HG02623 (cell line): Measurements from ENCODE around the gene DNAJB14.
"Not testable (repeated sequence)": the region's sequence is repeated elsewhere in the genome, so short reads cannot be mapped to it uniquely, and the experiment has no call there.

Source experiments
- ATAC-seq: cut with Tn5 transposase; IDR thresholded peaks from one replicate; pipeline ENCODE4 v1.9.1; 2021; ENCODE audit warnings: moderate library complexity; ENCODE audit not compliant: unreplicated experiment

Gene DNAJB14

DNA sequence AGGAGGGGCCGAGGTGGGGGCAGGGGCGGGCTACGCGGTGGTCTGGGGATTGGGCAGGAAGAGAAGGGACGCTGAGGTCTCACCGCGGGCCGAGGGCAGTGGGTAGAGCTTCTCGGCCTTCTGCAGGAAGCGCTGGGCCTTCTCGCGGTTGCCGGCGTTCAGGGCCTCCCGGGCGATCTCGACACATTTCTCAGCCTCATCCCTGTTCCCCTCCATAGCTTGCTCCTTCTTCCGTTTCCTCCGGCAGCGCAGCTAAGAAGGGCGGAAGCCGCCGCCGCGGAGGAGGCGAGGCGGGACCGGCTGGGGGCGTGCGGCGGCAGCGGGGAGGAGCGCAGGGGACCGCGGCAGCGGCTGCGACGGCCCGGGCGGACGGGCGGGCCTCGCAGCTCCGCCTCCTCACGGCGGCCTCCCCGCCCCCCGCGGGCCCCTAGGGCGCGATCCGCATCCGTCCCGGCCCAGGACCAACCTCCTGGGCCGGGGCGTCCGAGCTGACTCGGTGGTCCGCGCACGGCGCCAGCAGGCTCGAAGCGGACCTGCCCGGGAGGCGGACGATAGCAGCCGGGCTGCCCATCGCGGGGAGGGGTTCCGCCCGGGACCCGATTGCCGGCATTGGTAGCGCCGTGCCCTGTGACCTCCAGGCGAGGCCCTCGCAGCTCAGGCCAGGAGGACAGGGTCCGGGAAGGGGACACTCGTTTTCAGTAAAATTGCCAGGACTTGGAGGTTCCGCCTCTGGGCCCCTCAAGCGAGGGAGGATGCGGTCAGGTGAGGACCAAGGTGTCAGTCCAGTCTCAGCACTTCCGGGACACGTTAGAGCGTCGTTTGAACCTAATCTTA lies at the start of gene DNAJB14:
DNAJB14 (minus strand) TSS at position 263 of the 834 bp plus-strand sequence; CDS start at position 216, 47 bp downstream.
- ATAC-seq: peak; percentile 39

DNA sequence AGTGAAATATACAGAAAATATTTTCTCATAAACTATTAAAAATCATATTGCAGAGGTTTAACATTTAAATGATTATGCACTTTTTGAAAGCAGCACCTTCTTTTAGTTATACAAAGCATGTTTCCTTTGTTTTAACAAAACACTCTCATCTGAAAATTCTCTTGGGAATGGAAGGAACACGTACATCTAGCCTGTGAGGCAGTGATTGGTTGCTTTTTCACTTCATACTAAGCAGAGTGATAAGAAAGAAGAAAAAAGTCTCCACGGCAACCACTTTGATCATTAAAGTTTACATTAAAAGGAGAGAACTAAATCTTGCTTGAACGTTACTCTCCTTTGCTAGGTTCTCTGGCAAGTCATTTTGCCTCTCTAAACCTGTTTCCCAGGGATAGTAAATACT lies 45.3 kb upstream of the DNAJB14 start:
- ATAC-seq: no peak

DNA sequence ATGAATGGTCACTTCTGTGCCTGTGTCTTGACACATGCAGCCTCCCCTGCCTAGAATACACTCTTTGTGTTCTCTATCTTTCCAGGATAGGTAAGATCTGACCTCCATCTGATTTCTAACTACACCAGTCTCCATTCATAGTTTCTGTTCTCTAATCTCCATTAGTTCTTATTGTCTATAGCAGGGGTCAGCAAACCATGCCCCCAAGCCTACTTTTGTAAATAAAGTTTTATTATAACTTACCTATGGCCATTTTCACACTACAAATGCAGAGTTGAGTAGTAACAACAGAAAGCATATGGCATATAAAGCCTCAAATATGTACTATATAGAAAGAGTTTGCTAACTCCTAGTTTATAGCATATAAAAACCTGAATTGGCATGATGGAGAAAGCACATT lies 41.3 kb upstream of the DNAJB14 start:
- no peak for ATAC-seq

DNA sequence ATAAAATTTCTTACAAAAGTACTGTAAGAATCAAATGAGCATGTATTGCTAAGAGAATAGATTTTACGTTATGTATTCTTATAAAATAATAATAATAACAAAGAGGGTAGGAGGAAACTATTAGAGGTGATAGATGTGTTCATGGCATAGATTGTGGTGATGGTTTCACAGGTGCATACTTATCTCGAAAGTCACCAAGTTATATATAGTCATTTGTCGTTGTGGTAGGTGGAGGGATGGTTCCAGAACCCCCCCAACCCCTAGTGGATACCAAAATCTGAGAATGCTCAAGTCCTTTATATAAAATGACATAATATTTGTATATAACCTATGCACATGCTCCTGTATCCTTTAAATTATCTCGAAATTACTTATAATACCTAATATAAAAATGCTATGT lies 40.4 kb upstream of the DNAJB14 start:
- ATAC-seq: no peak

DNA sequence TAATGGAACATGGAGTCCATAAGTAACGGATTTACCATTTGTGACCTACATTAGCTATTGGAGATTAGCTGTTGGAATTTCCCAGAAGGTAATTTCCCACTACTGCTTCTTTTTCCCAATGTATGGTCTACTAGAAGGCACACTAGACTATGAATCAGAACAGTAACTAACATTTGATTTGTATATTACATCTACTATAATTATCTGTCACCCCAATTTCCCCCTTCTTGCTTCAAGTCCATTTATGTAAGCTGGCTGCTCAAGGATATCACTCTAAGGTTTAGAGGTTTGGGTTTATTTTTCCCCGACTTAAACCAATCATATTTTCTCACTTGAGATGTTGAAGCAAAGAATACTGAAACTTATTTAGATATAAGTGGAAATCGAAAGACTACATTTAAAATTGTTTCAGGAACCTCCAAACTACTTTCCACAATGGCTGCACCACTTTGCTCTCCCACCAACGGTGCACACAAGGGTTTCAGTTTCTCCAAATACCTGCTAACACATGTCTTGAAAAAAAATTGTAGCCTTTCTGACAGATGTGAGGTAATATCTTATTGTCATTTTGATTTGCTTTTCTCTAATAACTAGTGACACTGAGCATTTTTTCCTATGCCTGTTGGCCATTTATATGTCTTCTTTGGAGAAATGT lies 37.0 kb upstream of the DNAJB14 start:
- ATAC-seq: no peak

DNA sequence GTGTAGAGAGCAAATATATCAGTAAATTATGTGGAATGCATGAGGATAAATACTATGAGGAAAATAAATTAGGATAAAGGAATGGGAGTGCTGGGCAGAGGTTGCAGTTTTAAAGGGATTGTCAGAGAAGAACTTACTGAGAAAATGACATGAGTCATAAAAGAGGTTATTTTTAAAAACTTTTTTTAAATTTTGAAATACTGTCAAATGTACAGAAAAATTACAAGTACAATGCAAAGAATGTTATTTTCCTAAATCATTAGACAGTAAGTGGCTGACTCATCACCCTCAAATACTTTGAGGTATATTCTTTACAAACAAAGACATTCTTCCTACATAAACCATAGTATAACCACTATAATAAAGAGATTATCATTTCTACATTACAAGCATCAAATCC lies 33.5 kb upstream of the DNAJB14 start:
- ATAC-seq: no peak

DNA sequence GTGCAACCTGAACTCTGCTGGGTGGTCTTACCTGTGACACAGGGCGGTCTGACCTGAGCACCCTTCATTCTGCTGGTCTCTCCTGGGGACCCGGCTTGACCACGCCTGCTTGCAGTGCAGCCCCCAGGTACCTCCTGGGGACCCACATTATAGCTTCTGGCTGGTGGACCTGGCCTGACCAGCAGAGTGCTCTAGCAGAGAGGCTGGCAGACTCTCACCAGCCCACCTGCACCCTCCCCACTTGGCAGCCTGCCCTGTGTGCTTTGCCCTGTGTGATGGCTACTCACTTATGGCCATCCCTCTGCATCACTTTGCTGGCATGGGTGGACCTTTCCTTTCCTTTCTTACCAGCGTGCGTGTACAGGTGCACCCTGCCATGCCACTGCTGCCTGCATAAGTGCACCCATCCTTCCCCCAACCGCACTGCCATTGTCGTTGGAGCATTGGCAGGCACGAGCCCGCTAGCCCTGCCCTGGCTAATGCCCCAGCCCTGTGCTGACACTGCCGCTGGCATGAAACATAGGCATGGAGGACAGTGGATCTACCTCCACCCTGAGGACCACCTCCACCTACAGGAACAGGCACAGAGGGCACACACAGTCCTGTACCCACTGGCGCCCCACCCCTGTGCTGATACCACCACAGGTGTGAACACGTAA lies 25.2 kb upstream of the DNAJB14 start:
- ATAC-seq: no peak

DNA sequence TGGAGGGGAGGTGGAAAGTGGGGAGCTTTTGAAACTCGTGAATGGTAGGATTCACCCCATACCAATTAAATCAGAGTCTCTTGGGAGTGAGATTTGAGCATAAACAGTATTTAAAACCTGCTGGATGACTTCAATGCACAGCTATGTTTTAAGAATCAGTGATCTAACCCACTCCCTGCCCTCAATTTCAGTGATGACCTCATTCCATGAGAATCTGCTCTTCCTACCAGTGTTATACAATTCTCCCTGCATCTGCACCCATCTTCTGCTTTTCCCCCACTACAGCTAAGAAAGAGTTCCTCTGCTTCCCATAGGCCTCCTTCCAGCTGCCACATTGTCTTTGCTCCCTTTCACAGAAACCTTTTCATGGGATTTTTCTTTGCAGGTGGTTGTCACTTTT lies 21.9 kb upstream of the DNAJB14 start:
- ATAC-seq: no peak

DNA sequence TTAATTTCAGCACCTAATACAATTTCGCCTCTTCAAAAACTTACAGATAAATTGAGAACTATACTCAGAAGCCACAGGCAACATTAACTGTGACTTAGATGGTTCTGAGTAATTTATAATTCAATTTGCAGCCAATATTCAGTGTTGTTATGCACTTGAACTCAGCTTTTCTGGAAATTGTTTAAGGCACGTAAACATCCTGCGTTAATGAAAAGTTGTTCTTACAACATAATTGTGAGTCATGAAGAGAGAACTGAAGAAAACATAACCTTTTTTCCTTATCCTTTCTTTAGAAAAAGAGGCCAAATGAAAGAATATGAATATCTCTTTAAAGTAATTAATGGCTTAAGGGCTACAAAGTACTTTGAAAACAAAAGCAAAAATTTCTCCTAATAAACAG lies 20.3 kb upstream of the DNAJB14 start:
- no peak for ATAC-seq

DNA sequence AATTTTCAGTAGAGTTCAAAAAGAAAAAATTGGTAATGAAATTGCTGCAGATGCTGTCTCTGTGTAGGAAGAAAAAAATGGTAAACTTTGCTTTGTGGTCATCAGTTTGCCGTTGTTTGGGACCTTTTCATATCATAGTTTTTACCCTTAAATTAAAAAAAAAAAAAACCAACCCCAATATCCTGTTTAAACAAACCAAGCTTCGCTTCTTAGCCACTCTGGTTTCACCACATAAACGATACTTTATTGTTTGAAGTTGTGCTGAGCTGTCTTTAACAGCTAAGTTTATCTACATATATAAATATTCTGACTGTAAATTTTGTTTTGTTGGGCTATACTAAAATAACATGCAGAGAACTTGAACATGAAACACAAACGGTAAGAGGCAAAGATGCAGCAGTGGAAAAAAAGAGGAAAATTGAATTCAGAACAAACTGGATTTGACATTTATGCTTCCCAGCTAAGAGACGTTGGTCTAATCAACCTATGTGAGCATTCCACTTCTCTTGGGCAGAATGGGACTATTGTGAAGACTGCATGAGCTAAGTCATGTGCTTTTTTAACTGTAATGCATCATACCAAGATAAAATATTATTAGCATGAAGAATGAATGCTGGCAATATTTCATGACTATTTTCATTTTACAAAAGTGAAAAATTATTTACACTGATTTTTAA lies 19.4 kb upstream of the DNAJB14 start:
- no peak for ATAC-seq

DNA sequence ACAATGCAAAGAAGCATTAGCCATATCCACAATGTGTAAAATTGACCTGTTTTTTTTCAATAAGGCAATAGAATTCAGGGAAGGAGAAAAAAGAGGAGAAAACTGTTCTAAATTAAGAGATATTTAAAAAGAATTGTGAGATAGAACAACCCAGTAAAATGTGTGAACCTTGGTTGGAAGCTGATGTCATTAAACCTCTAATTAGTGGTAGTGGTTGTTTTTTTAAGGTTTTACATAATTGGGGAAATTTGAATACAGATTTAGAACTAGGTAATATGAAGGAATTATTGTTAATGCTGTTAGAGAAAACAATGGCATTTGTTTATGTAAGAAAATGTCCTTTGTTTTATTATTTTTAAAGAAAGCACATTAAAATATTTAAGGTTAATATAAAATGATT lies 18.8 kb upstream of the DNAJB14 start:
- no peak for ATAC-seq

DNA sequence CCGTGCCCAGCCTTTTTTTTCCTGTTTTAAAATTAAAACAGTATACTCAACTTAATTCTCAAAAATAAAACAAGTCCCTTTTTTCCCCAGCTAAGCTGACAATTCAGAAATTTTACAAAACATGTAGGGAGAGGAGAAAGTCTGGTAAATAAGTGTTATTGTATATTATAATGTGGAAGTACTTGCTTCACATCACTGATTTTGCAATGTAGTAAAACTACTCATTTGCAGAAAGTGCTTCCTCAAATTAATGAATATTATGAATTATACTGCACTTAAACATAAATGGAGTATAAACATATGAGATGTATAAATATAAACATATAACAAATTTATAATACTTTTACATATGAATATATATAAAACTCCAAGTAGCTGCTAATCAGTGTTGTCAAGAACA lies 15.3 kb upstream of the DNAJB14 start:
- ATAC-seq: no peak

DNA sequence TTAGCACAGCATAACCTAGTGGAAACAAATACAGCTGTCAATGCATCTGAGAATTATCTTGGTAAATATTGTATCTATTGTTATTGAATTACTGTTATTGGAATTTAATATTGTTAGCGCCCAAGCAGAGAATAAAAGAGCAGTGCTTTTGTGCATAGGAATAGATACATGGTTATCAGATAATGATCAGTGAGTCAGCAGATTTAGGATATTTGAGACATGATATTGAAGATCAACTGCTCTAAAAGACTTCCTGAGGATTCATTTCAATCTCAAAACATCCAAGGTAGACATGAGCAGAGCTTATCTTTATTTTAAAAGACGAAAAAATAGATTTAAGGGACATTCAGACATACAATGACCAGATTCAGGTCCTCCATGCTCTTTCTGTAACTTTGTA lies 14.2 kb upstream of the DNAJB14 start:
- no peak for ATAC-seq

DNA sequence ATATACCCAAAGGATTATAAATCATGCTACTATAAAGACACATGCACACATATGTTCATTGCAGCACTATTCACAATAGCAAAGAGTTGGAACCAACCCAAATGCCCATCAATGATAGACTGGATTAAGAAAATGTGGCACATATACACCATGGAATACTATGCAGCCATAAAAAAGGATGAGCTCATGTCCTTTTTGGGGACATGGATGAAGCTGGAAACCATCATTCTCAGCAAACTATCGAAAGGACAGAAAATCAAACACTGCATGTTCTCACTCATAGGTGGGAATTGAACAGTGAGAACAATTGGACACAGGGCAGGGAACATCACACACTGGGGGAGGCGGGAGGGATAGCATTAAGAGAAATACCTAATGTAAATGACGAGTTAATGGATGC lies 11.8 kb upstream of the DNAJB14 start:
- ATAC-seq: not testable (repeated sequence)

DNA sequence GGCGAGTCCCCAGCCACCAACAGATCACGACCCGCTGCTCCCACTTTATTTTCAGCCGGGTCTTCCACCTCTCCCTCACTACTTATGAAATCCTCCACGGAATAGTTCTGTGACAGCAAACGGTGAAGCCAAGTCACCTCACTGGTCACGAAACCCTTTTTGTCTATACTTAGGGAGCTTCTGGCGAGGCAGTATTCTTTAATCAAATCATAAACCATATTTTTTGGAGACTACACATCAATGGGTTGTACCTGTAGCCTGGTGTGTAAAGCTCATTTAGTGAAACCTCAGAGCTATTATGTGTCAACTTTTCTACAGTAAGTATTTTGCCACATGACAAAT lies 4.5 kb upstream of the DNAJB14 start:
- no peak for ATAC-seq

DNA sequence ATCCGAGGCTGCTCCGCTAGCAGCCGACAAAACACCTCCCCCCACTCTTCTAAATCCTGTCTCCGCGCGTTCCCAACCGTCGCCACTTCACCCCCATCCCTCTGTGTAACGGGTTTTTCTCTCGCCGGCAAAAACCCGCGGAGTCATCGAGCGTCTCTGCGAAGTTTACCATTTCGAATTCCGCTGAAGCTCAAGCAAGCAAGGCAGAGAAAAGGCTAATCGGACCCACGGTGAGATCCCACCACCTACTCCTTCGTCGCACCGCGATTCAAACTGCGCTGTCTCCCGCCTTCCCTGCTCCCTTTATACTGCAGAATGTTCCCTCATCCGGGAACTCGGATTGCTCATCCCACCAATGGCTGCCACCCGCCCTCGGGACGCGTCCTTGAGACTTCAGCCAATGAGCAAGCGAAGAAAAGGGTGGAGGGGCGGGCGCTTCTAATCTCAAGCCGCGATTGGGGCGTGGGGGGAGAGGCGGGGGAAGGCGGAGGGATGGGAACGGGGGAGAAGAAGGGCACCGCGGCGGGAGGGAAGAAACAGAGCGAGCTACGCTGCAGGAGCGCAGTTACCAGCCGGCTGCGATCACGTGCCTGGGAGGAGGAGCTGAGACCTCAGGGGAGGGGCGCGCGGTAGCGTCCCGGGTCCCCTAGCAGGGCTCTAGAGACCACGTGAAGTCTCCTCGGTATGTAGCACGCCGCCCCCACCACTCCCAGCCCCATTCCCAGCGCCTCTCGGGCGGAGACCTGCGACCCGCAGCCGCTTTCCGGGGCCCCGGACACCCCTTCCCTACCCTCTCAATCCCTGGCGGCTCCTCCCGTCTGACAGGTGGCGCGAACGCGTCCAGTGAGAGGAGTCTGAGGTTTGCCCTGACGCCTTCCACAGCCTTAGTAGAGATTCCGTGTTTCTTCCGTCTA lies 3.8 kb upstream of the DNAJB14 start, which contains the start of gene H2AZ1:
H2AZ1 (minus strand) TSS at position 277 of the 914 bp plus-strand sequence; CDS start at position 172, 105 bp downstream.
- peak; percentile 59 for ATAC-seq

DNA sequence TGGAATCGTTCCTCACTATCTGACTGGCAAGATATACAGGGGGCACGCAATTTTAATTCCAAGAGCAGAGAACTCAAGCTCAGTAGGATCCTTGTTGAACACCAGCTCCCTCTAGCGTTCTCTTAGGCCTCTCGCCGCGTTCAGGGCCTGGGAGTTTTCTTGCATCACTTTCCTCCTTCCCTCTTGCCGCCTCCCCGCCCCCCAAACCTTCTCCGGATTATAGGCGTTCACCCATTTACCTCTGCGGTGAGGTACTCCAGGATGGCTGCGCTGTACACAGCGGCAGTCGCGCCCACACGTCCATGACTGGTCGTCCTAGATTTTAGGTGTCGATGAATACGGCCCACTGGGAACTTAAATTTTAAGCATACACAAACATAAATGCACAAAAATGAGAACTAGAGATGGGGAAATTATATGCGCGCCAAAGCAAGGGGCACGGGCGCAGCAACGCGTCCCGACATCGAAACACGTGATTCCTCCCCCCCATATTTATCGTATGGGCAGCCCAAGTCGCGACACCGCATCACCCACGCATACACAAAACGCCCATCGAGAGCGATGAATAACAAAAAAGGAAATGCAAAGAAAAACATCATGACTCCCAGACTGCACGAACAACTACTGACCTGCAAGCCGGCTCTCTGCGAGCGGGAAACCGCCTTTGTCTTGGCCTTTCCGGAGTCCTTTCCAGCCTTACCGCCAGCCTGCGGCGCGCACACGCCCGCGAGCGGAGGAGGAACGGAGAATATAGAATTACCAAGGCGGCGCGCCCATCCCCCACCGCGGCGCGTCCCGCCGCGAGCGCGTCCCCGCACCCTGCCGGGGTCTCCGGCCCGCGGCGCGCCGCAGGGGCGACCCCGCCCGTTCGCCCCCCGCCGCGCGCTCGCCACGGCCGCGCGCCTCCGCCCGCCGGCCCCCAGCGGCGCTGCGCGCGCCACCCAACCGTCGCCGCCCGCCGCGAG lies 2.9 kb upstream of the DNAJB14 start:
- ATAC-seq: peak; percentile 23

DNA sequence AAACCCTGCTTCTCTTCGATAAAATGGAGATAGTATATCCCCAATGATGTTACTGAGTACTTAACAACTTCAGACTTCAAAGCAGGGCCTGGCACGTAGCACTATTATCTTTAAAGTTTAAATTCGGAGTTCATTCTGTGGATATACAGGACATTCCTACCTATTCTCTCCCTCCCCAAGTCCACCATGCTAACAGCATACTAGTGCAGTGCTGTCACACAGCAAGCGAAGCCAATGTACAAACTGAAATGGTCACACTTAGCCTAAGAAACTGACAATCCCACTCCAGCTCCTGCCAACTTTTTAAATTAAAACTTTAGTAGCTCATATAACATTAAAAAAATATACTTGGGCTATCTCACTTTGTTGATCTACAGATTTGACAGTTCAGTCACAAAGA lies 1.2 kb upstream of the DNAJB14 start:
- no peak for ATAC-seq

DNA sequence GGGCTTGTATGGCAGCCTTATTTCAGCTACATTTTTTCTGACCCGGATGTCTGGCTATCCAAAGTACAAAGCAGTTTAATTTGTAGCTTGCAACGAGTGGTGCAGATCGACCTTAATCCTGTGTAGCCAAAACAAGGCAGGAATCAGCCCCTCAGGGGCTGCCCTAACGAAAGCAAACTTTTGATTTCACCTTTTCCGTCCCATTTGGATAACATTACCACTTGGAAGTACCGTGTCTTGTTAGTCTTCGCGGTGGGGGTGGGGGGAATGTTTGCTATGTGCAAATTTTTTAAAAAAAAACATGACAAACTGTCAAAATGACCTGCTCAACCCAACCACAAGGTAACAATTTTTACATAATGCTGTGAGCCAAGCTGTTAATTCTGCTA lies 766 bp upstream of the DNAJB14 start:
- no peak for ATAC-seq
